HFF-Myc (cell line): ENCODE data around the gene CTNNA2.

Experiments
- DNase-seq: peaks from one replicate; pipeline ENCODE4 v3.0.0-alpha.2; 2011; ENCODE audit warnings: low read depth; ENCODE audit errors: extremely low read depth
- H3K4me3 ChIP-seq: replicated peaks from 2 replicates; pipeline ENCODE4 v1.5.1; 2011; ENCODE audit warnings: low read depth, mild to moderate bottlenecking, control low read depth, low read length
- TF ChIP-seq, protein P1 (sequence below): IDR thresholded peaks from 2 replicates; pipeline ENCODE4 v1.5.1; 2012; ENCODE audit warnings: mild to moderate bottlenecking, low read depth, low read length, control low read depth; ENCODE audit errors: missing control alignments

The CTNNA2 gene

DNA sequence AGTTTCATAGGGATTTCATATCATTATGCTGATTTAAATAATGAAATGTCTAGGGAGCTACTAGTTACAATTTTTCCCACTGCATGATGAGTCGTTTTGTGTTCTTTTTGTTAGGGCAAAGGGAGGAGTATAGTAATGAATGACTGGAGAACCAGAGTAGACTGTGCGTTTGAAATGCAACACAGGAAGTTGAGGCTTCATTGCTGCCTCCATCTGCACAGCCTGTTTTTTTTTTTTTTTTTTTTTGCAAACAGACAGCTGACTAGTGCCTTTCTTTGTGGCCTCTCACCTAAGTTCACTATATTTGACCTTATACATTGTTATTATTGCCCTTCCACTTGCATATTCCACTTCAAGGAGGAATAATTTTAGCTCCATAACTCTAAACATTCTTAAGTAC is 1078.4 kb downstream of the CTNNA2 start:
- no peak for DNase-seq
- TF ChIP-seq, protein P1, sequence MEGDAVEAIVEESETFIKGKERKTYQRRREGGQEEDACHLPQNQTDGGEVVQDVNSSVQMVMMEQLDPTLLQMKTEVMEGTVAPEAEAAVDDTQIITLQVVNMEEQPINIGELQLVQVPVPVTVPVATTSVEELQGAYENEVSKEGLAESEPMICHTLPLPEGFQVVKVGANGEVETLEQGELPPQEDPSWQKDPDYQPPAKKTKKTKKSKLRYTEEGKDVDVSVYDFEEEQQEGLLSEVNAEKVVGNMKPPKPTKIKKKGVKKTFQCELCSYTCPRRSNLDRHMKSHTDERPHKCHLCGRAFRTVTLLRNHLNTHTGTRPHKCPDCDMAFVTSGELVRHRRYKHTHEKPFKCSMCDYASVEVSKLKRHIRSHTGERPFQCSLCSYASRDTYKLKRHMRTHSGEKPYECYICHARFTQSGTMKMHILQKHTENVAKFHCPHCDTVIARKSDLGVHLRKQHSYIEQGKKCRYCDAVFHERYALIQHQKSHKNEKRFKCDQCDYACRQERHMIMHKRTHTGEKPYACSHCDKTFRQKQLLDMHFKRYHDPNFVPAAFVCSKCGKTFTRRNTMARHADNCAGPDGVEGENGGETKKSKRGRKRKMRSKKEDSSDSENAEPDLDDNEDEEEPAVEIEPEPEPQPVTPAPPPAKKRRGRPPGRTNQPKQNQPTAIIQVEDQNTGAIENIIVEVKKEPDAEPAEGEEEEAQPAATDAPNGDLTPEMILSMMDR, result no peak
- H3K4me3 ChIP-seq, result no peak overlapping the region

DNA sequence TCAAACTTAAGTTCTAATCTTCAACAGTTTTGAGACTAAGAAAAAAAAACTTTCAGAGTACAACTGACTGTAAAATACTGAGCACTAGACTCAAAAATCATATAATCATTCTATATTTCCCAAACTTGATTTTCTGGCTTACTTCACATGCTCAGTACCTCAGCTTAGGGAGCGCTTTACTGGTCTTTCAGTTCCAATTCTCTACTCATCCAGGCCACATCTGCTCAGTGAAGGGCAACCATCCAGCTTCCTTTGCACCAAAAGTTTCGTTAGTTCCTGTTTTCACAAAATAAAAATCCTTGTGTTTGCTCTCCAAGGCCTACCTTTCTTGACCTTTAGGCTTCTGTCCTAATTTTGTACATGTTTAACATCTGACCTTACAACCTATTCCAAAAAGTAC is 1079.3 kb downstream of the CTNNA2 start:
- TF ChIP-seq, protein P1, result no peak
- DNase-seq, result no peak
- no peak overlapping the region for H3K4me3 ChIP-seq

DNA sequence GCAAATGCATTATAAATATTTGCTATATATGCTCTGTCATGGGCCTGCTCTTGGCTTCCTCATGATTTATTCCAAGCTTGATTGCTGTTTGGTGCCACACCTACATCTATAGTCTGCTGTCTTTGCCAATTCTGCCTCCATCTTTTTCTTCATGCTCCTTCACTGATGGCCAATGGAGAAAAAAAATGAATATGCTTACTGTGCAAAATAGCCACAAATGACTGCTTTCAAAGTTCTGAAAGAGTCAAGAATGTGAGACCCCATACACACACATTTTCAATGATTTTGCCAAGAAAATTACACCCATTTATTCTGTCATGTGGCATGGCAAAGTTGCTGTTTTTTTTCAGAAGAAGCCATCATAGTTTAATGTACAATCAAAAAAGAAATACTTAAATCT is 1097.3 kb downstream of the CTNNA2 start:
- no peak for DNase-seq

DNA sequence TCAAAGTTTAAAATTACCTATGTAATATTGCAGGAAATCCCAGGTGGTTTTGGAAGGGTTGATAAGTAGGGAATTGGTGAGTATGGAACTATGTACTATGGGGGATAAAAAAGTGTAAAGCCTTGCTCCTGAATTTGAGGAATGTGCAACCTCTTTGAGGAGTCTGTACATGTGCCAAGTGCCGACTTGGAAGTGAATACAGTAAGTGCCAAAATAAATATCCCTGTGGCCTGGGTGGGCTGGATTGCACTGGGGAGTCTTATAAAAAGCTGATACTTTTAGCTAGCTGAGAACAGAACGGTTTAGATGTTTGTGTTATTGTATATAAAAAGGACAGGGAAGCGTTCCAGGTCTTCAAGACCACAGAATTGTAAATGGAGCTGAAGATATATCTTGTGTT is 1108.8 kb downstream of the CTNNA2 start:
- H3K4me3 ChIP-seq, result no peak overlapping the region
- no peak for DNase-seq
- TF ChIP-seq, protein P1, result no peak

More for the DNA sequence above, 1097.3 kb downstream of the CTNNA2 start:
- H3K4me3 ChIP-seq, result no peak overlapping the region
- TF ChIP-seq, protein P1, result no peak

DNA sequence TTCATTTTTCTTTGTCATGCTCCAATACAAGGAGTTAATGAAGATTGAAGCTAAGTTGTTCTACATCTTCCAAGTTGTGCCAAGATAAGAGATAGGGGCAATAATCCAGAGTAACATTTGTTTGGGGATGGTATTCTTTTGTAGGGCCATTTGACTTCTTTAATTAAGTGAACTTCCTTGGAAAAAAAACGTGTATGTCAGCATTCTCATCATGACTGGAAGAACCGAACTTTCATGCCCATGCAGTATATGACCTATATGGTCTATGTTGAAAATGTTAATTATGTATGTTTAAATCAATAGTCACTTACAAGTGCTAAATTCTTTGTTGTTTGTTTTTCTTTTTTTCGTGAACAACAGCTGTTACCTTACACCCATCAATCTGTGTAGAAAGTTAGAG is 1111.2 kb downstream of the CTNNA2 start:
- DNase-seq, result no peak
- TF ChIP-seq, protein P1, result no peak
- H3K4me3 ChIP-seq, result no peak overlapping the region

DNA sequence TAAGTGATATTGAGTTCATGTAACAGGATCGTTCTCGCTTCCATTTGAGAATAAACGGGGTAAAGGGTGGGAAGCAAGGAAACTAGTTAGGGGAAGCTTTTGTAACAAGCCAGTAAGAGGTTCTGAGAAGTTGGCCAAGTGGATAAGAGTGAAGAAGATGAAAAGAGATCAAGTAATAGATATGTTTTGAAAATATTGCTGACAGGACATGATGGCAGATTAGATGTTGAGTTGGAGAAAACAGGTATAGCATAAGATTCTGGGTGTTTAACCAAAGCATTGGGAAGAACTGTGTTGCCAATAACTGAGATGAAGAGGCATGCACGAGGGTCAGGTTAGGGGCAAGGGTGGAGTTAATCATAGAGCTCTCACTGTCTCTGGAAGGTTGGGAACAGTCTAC is 1121.7 kb downstream of the CTNNA2 start:
- TF ChIP-seq, protein P1, result no peak
- no peak for DNase-seq
- H3K4me3 ChIP-seq, result no peak overlapping the region

DNA sequence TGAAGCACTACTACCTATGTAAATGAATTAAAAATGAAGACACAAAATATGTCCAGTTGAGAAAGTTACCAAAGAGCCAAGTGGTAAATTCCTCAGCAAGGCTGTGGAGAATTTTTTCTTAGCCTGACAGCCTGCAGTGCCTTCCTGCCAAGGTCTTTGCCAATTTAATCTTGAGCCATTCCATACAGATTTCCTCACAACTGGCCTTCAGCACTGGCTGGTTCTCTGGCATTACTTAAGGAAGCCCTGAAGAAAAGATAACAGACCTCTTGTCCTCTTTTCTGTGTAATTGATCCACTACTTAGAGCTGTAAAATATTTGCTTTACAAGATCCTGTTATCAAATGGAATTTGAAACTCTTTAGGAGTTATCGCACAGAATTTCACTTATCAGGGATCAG is 1125.9 kb downstream of the CTNNA2 start:
- H3K4me3 ChIP-seq, result no peak overlapping the region
- DNase-seq, result no peak
- TF ChIP-seq, protein P1, result no peak
